HepG2 (cell line): ENCODE results near the gene PMFBP1. TPM values are rescaled to one million over a fixed set of nuclear protein-coding genes. Genes with fewer than 3 reads are reported as not detected.

Source experiments
- FUBP1 ChIP-seq: sonication (generic); formaldehyde crosslinking; IDR thresholded peaks from 2 replicates; pipeline ENCODE4 v1.5.1; 2020; ENCODE audit warnings: missing genetic modification reagents, mild to moderate bottlenecking, borderline replicate concordance
- HMGXB3 ChIP-seq: sonication (generic); formaldehyde crosslinking; IDR thresholded peaks from 2 replicates; pipeline ENCODE4 v1.4.0; 2020; ENCODE audit warnings: missing genetic modification reagents, borderline replicate concordance
- KAT7 ChIP-seq: IDR thresholded peaks from 2 replicates; pipeline ENCODE4 v1.6.1; 2018; ENCODE audit warnings: borderline replicate concordance, missing compliant biosample characterization
- MXD1 ChIP-seq: sonication (generic); formaldehyde crosslinking; IDR thresholded peaks from 2 replicates; pipeline ENCODE4 v1.4.0; 2020; ENCODE audit warnings: mild to moderate bottlenecking, missing genetic modification reagents
- NFE2 ChIP-seq: sonication (generic); formaldehyde crosslinking; IDR thresholded peaks from 2 replicates; pipeline ENCODE4 v1.4.0; 2020; ENCODE audit warnings: missing genetic modification reagents
- ZBED4 ChIP-seq: sonication (generic); formaldehyde crosslinking; IDR thresholded peaks from 2 replicates; pipeline ENCODE4 v1.4.0; 2020; ENCODE audit warnings: missing genetic modification reagents, borderline replicate concordance
- ZBTB25 ChIP-seq: IDR thresholded peaks from 2 replicates; pipeline ENCODE4 v1.6.1; 2018; ENCODE audit warnings: missing genetic modification reagents
- ZNF543 ChIP-seq: sonication (generic); formaldehyde crosslinking; IDR thresholded peaks from 2 replicates; pipeline ENCODE4 v1.4.0; 2020; ENCODE audit warnings: mild to moderate bottlenecking, missing genetic modification reagents
- ZNF670 ChIP-seq: sonication (generic); formaldehyde crosslinking; IDR thresholded peaks from 2 replicates; pipeline ENCODE4 v1.8.0; 2022; ENCODE audit warnings: mild to moderate bottlenecking, missing genetic modification reagents, borderline replicate concordance
- ZNF850 ChIP-seq: sonication (generic); formaldehyde crosslinking; conservative IDR thresholded peaks from 2 replicates; pipeline ENCODE4 v1.9.0; 2021; ENCODE audit warnings: mild to moderate bottlenecking, missing genetic modification reagents
- ZUFSP ChIP-seq: sonication (generic); formaldehyde crosslinking; IDR thresholded peaks from 2 replicates; pipeline ENCODE4 v1.9.0; 2021; ENCODE audit warnings: missing genetic modification reagents, mild to moderate bottlenecking, borderline replicate concordance
- polyA plus RNA-seq, 8 experiments: library from polyadenylated mRNA; depleted of rRNA in 3 of 8; stranded (reverse) in 7 of 8; unstranded in 1 of 8; fragments of >200 nt; fragmentation: Illumina TruSeq in 4 of 8; extraction: Trizol in 4 of 8; gene quantifications; 2 replicates each; pipeline versions ENCODE4 v1.2.1 to v1.2.3, GENCODE V29; 2011 to 2016; ENCODE audit warnings: low read depth in 4 of 8, missing spikeins in 1 of 8, mixed read lengths in 1 of 8; ENCODE audit not compliant: insufficient read depth in 1 of 8
- total RNA-seq, 5 experiments: library from RNA; depleted of rRNA; stranded (reverse); fragments of >200 nt; fragmentation: Illumina TruSeq; extraction: Trizol; gene quantifications; 2 replicates each; pipeline ENCODE4 v1.2.3, GENCODE V29; 2016; ENCODE audit warnings: low read depth in 1 of 5

PMFBP1 gene
- total and polyA plus RNA-seq, 2 of the 13 experiments (the other 11 are each of a cell fraction or from before 2014, with no cell fraction given) = 1.9 to 3.8 TPM

- TF ChIP-seq ZBED4 (CRISPR knock-in tag) (no peak), ZUFSP (CRISPR knock-in tag) (no peak), KAT7 (CRISPR knock-in tag) (peak; percentile 81), HMGXB3 (peak; percentile 97), ZBTB25 (0 out of 2 replicates have a peak, but pooled peaks have one; percentile 16), MXD1 (CRISPR knock-in tag) (peak; percentile 53), ZNF543 (CRISPR knock-in tag) (no peak; the same call in 1 of the 2 replicates), NFE2 (no peak), ZNF850 (no peak), ZNF670 (CRISPR knock-in tag) (no peak), FUBP1 (CRISPR knock-in tag) (no peak; the same call in 1 of the 2 replicates)
These were observed 78.3 kb downstream of the PMFBP1 start, which contains the start of the genes DHX38 and TXNL4B (continued) for GRCh38 chr16:72093448-72094265.
